Esophagus muscularis mucosa (tissue), 3 donors: ENCODE measurements around the gene DENND1B.

Source experiments
- POLR2AphosphoS5 ChIP-seq, 2 donors: sonication (generic); formaldehyde crosslinking; IDR thresholded peaks; one replicate each; pipeline ENCODE4 v1.6.1; 2017; ENCODE audit warnings: antibody characterized with exemption in 2 of 2
- TF ChIP-seq, protein P1 (sequence below), 3 experiments: fragments of 200-600 bp in 2 of 3; fragments of 450-650 bp in 1 of 3; sonication (generic) in 2 of 3; IDR thresholded peaks; one replicate each; pipeline ENCODE4 v1.5.1; 2017 to 2019; ENCODE audit warnings: antibody characterized with exemption in 3 of 3, mild to moderate bottlenecking in 2 of 3, moderate library complexity in 1 of 3

DNA sequence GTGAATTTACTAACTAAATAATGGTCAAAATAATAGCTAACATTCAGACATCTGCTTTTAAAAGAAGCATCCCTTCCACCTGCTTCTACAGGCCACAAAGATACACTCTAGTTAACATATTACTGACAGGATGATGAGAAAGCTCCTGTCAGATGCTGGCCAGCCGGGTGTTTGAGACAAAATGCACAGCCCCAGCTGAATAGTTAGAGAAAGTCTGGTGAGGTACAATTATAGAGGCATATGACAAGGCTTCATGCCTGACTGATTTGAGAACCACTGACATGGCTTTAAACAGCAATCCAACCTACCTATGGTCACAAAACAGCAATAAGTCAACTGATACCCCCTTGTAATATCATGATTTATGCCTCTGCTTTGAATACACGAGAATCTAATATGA is 137.0 kb downstream of the DENND1B start:
- TF ChIP-seq, protein P1, sequence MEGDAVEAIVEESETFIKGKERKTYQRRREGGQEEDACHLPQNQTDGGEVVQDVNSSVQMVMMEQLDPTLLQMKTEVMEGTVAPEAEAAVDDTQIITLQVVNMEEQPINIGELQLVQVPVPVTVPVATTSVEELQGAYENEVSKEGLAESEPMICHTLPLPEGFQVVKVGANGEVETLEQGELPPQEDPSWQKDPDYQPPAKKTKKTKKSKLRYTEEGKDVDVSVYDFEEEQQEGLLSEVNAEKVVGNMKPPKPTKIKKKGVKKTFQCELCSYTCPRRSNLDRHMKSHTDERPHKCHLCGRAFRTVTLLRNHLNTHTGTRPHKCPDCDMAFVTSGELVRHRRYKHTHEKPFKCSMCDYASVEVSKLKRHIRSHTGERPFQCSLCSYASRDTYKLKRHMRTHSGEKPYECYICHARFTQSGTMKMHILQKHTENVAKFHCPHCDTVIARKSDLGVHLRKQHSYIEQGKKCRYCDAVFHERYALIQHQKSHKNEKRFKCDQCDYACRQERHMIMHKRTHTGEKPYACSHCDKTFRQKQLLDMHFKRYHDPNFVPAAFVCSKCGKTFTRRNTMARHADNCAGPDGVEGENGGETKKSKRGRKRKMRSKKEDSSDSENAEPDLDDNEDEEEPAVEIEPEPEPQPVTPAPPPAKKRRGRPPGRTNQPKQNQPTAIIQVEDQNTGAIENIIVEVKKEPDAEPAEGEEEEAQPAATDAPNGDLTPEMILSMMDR (IDR thresholded peaks at IDR 0.05): no peak
- TF ChIP-seq POLR2AphosphoS5 (IDR thresholded peaks at IDR 0.05): no peak
